ENCODE measurements around the gene DPYSL4. TPM values are rescaled to one million over a fixed set of nuclear protein-coding genes. Genes with fewer than 3 reads are reported as not detected.
A peak's percentile ranks its signal among the peaks of the same experiment; 100 is the strongest.

The DPYSL4 gene
- total RNA-seq, 1 experiment from 2014 or later, result 26.3 TPM

DNA sequence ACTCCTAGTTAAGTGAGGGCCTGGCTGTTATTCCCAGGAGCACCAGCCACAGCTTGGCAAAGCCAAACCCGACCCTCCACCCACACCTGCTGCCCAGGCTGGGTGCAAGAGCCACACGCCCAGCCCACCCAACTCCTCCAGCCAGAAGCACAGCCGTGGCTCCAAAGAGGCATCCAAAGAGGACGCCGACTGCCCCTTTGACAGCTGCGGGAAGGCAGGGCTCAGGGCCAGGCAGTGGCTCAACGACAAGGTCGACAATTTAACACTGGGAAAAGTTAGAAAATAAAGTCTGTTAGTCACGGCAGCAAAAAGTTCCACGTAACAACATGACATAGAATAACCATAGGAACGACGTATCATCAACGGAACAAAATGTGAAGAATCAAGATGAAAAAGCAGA lies 54.3 kb downstream of the DPYSL4 start:
- Histone ChIP-seq H3K56ac (ENCODE audit: insufficient read length, low read depth, low read length) (no peak overlapping the region), H3K27ac (ENCODE audit: insufficient read length, low read depth, low read length) (no peak overlapping the region), H3K9me3 (ENCODE audit: control insufficient read depth, low read depth, low read length) (no peaks in the 10 kb centered on the region), H2BK12ac (ENCODE audit: insufficient read length, low read depth, low read length) (no peak overlapping the region), H3K79me1 (ENCODE audit: insufficient read depth, low read depth, low read length, poor library complexity, severe bottlenecking) (no peaks in the 10 kb centered on the region), H2BK5ac (ENCODE audit: insufficient read length, low read length) (no peak overlapping the region), H2AFZ (ENCODE audit: low read length) (no peak overlapping the region), H3K4me2 (ENCODE audit: insufficient read depth, insufficient read length, low read length) (no peak overlapping the region), H4K5ac (ENCODE audit: insufficient read length, low read depth, low read length) (no peak overlapping the region), H2BK15ac (ENCODE audit: low read depth, low read length) (no peak overlapping the region), H2BK20ac (ENCODE audit: low read depth, low read length, poor library complexity, severe bottlenecking) (no peak overlapping the region), H3K4ac (ENCODE audit: low read depth, low read length) (no peak overlapping the region), H3K18ac (ENCODE audit: insufficient read length, low read depth, low read length) (no peak overlapping the region), H4K8ac (replicated peaks; ENCODE audit: insufficient read length, low read depth, low read length) (no peak overlapping the region), H3K79me2 (ENCODE audit: insufficient read depth, low read length) (no peaks in the 10 kb centered on the region), H2AK5ac (ENCODE audit: insufficient read length, low read length) (no peak overlapping the region), H2BK120ac (ENCODE audit: low read depth, low read length, poor library complexity, severe bottlenecking) (no peak overlapping the region), H3K27me3 (ENCODE audit: insufficient read depth, low read length) (no peaks in the 10 kb centered on the region), H4K20me1 (ENCODE audit: control insufficient read depth, insufficient read depth, insufficient read length) (no peaks in the 10 kb centered on the region), H4K91ac (ENCODE audit: insufficient read length, low read depth, low read length) (no peak overlapping the region), H3K23me2 (ENCODE audit: insufficient read length, low read depth, low read length, poor library complexity, severe bottlenecking) (no peaks in the 10 kb centered on the region), H3K9ac (ENCODE audit: extremely low read depth, insufficient read length, low read length) (no peak overlapping the region), H3K4me1 (ENCODE audit: insufficient read depth, low read length) (no peaks in the 10 kb centered on the region), H3K14ac (ENCODE audit: insufficient read depth, low read length) (no peak overlapping the region), H3K23ac (ENCODE audit: insufficient read length, low read depth, low read length) (no peak overlapping the region), H3T11ph (ENCODE audit: low read length) (no peak overlapping the region)
- DNase-seq, result no peak
- TF ChIP-seq CTCF (conservative IDR thresholded peaks at IDR 0.05), result no peak
- no peaks in the 10 kb centered on the region; the same call in 1 of the 2 replicates for H3K27me3 Mint-ChIP-seq (ENCODE audit: low read depth)
- no peak overlapping the region for H3K4me3 Mint-ChIP-seq
- peaks cover 10 to 25% of the 10 kb centered on the region in 2 experiments for H3K4me1 Mint-ChIP-seq
- no peaks in the 10 kb centered on the region; a peak in 1 of 5 replicates for H3K9me3 Mint-ChIP-seq
- H3K27ac Mint-ChIP-seq, result peak overlapping the region in 1 of 3 experiments; percentile 10; a peak in 1 of 7 replicates
- no CpG with 5 or more reads among the region's 13 CpGs for WGBS (ENCODE audit: extremely low coverage, insufficient read length, low lambda C conversion rate)
- no peaks in the 10 kb centered on the region for H3K36me3 Mint-ChIP-seq (ENCODE audit: insufficient read depth in 1 of 3, low read depth in 3 of 3)

Data from H9 (cell line).